Measurements from ENCODE around the gene BSND.
A peak's percentile ranks its signal among the peaks of the same experiment; 100 is the strongest.
"Not testable (repeated sequence)": the region's sequence is repeated elsewhere in the genome, so short reads cannot be mapped to it uniquely, and the experiment has no call there.

The BSND gene

GRCh38 chr1:54998677-54999076 is at the start of gene BSND:
BSND (plus strand) TSS chr1:54998933; CDS start chr1:54999187, 254 bp downstream.
- DNase-seq (ENCODE audit: low read depth, low spot score) = no peak

- no peak for DNase-seq (ENCODE audit: low read depth, low spot score)
These were observed 49.7 kb upstream of the BSND start for GRCh38 chr1:54949053-54949452.

- DNase-seq (ENCODE audit: low read depth, low spot score) = no peak
These were observed 48.7 kb upstream of the BSND start for GRCh38 chr1:54950006-54950368.

GRCh38 chr1:54950369-54951163 is 48.2 kb upstream of the BSND start:
- DNase-seq (ENCODE audit: low read depth, low spot score) = peak; percentile 75

- no peak for DNase-seq (ENCODE audit: low read depth, low spot score)
These were observed 46.9 kb upstream of the BSND start for GRCh38 chr1:54951810-54952226.

GRCh38 chr1:54952950-54953718 is 45.6 kb upstream of the BSND start:
- DNase-seq (ENCODE audit: low read depth, low spot score) = no peak

GRCh38 chr1:54953846-54954245 is 44.9 kb upstream of the BSND start:
- DNase-seq (ENCODE audit: low read depth, low spot score) = no peak

GRCh38 chr1:54955359-54955758 is 43.4 kb upstream of the BSND start:
- no peak for DNase-seq (ENCODE audit: low read depth, low spot score)

GRCh38 chr1:54956726-54957125 is 42.0 kb upstream of the BSND start:
- no peak for DNase-seq (ENCODE audit: low read depth, low spot score)

GRCh38 chr1:54959241-54959640 is 39.5 kb upstream of the BSND start:
- DNase-seq (ENCODE audit: low read depth, low spot score) = no peak

- DNase-seq (ENCODE audit: low read depth, low spot score) = peak; percentile 42
These were observed 35.9 kb upstream of the BSND start for GRCh38 chr1:54962612-54963395.

- DNase-seq (ENCODE audit: low read depth, low spot score) = not testable (repeated sequence)
These were observed 34.9 kb upstream of the BSND start for GRCh38 chr1:54963829-54964228.

GRCh38 chr1:54965624-54966340 is 33.0 kb upstream of the BSND start:
- no peak for DNase-seq (ENCODE audit: low read depth, low spot score)

- no peak for DNase-seq (ENCODE audit: low read depth, low spot score)
These were observed 31.4 kb upstream of the BSND start for GRCh38 chr1:54967372-54967771.

- no peak for DNase-seq (ENCODE audit: low read depth, low spot score)
These were observed 30.2 kb upstream of the BSND start for GRCh38 chr1:54968551-54968950.

GRCh38 chr1:54969879-54970278 is 28.9 kb upstream of the BSND start:
- no peak for DNase-seq (ENCODE audit: low read depth, low spot score)

GRCh38 chr1:54970901-54971300 is 27.8 kb upstream of the BSND start:
- no peak for DNase-seq (ENCODE audit: low read depth, low spot score)

- DNase-seq (ENCODE audit: low read depth, low spot score) = no peak
These were observed 27.4 kb upstream of the BSND start for GRCh38 chr1:54971317-54971791.

- no peak for DNase-seq (ENCODE audit: low read depth, low spot score)
These were observed 26.3 kb upstream of the BSND start for GRCh38 chr1:54972436-54972835.

- DNase-seq (ENCODE audit: low read depth, low spot score) = no peak
These were observed 25.4 kb upstream of the BSND start for GRCh38 chr1:54973205-54973921.

Measured in iPS DF 19.7 (cell line).